T-helper 17 cell (primary cell): ENCODE data around the gene KBTBD2. TPM values are rescaled to one million over a fixed set of nuclear protein-coding genes. Genes with fewer than 3 reads are reported as not detected.

Source experiments
- total RNA-seq, 4 donors: library from RNA in 2 of 4; stranded (reverse) in 2 of 4; gene quantifications; one replicate each; pipeline ENCODE4 v1.2.3 and lab custom pipeline; 2022 to 2026

The KBTBD2 gene
- total RNA-seq, 2 donors from 2014 or later = 118 to 129 TPM

Other genes starting within 250 kb of the KBTBD2 start
- under 1 TPM in 1 of 2 donors, not detected in 1; 0.42 TPM for gene FKBP9, start 65.7 kb upstream of the KBTBD2 start, total RNA-seq
- 10 to 100 TPM; 36.5 to 82.2 TPM for gene NT5C3A, start 171.0 kb upstream of the KBTBD2 start, total RNA-seq
- gene RP9, start 217.6 kb upstream of the KBTBD2 start, total RNA-seq = 10 to 100 TPM; 16.0 to 16.8 TPM
- 10 to 100 TPM; 23.4 to 25.3 TPM for gene BBS9, start 237.8 kb upstream of the KBTBD2 start, total RNA-seq